Activated CD4-positive, alpha-beta T cell treated with anti-CD3 and anti-CD28 coated beads for 36 hours (primary cell): ENCODE measurements around the gene PCNT. TPM values are rescaled to one million over a fixed set of nuclear protein-coding genes. Genes with fewer than 3 reads are reported as not detected.
A peak's percentile ranks its signal among the peaks of the same experiment; 100 is the strongest.
"Not testable (repeated sequence)": the region's sequence is repeated elsewhere in the genome, so short reads cannot be mapped to it uniquely, and the experiment has no call there.

Source experiments
- ATAC-seq: fragments of 200-7000 bp; cut with Tn5 transposase; one replicate; pipeline ENCODE4 v1.10.0; 2021; ENCODE audit warnings: mild to moderate bottlenecking, moderate library complexity
- CTCF ChIA-PET: fragments of 350-600 bp; sonication (Branson Sonifier 250); formaldehyde crosslinking; loops from one replicate; lab custom pipeline; 2021; ENCODE audit warnings: antibody characterized with exemption; lab: Charles Lee
- POLR2A ChIA-PET: fragments of 350-600 bp; sonication (Branson Sonifier 250); formaldehyde crosslinking; loops from one replicate; lab custom pipeline; 2021; ENCODE audit warnings: antibody characterized with exemption, inconsistent platforms; lab: Charles Lee
- DNase-seq: peaks from one replicate; pipeline ENCODE4 v3.0.0-alpha.2; 2020
- H3K27ac Mint-ChIP-seq: one replicate; pipeline ENCODE4 v1.8.0; 2021; ENCODE audit warnings: mixed read lengths
- H3K27me3 Mint-ChIP-seq: one replicate; pipeline ENCODE4 v1.8.0; 2021; ENCODE audit warnings: mixed read lengths
- H3K36me3 Mint-ChIP-seq: one replicate; pipeline ENCODE4 v1.8.0; 2021; ENCODE audit warnings: low read depth, mixed read lengths
- H3K4me1 Mint-ChIP-seq: one replicate; pipeline ENCODE4 v1.8.0; 2021; ENCODE audit warnings: mixed read lengths
- H3K4me3 Mint-ChIP-seq: one replicate; pipeline ENCODE4 v1.8.0; 2021; ENCODE audit warnings: mild to moderate bottlenecking, moderate library complexity, mixed read lengths
- H3K9me3 Mint-ChIP-seq: one replicate; pipeline ENCODE4 v1.8.0; 2021; ENCODE audit warnings: low read depth, mixed read lengths
- intact Hi-C, 2 experiments: fragments of 100-400 bp; cut with DNase I in 1 of 2; cut with micrococcal nuclease in 1 of 2; formaldehyde crosslinking; loops; one replicate each; pipeline versions ENCODE4 v1.14.2 to v1.15.1; 2022 to 2024; cut with DNase I, micrococcal nuclease
- total RNA-seq, 2 experiments: library from RNA; stranded (reverse); gene quantifications; one replicate each; pipeline ENCODE4 v1.2.3, GENCODE V29; 2021

PCNT gene
- total RNA-seq, 2 experiments from 2014 or later, result 46.5 to 47.7 TPM

DNA sequence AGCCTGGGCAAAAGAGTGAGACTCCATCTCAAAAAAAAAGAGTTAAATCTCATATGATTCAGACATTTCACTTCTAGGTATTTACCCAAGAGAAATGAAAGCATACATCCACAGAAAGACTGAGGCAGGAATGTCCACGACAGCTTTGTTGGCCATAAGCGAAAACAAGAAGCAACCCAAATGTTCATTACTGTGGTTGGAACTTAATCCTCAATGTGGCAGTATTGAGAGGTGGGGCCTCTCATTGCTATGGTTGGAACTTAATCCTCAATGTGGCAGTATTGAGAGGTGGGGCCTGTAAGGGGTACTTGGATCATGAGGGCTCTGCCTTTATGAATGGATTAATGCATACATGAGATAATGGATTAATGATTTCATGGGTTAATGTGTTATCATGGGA is 15.5 kb upstream of the PCNT start:
- H3K27me3 Mint-ChIP-seq, result no peaks in the 10 kb centered on the region
- H3K4me1 Mint-ChIP-seq, result no peaks in the 10 kb centered on the region
- peaks cover 32% of the 10 kb centered on the region for H3K36me3 Mint-ChIP-seq
- H3K27ac Mint-ChIP-seq, result no peak overlapping the region
- no peak for DNase-seq
- intact Hi-C loops, result no loop called here
- H3K4me3 Mint-ChIP-seq, result no peak overlapping the region
- POLR2A ChIA-PET, result interaction anchor here (0.6 kb wide), 1 partner anchor 54 kb away, joined by 3 read pairs; no protein-coding TSS in a partner anchor
- ATAC-seq, result no peak
- CTCF ChIA-PET, result no interaction called here
- H3K9me3 Mint-ChIP-seq, result no peaks in the 10 kb centered on the region

DNA sequence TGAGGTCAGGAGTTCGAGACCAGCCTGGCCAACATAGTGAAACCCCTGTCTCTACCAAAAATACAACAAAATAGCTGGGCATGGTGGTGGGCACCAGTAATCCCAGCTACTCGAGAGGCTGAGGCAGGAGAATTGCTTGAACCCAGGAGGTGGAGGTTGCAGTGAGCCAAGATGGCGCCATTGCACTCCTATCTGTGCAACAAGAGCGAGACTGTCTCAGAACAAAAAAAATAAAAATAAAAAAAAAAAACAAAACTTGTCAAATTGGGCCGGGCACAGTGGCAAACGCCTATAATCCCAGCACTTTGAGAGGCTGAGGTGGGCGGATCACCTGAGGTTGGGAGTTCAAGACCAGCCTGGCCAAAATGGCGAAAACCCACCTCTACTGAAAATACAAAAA is 13.7 kb upstream of the PCNT start:
- H3K4me3 Mint-ChIP-seq, POLR2A ChIA-PET, DNase-seq, H3K4me1 Mint-ChIP-seq, H3K27ac Mint-ChIP-seq, ATAC-seq, intact Hi-C loops, H3K9me3 Mint-ChIP-seq, H3K27me3 Mint-ChIP-seq, CTCF ChIA-PET: not testable (repeated sequence)
- peaks cover 26% of the 10 kb centered on the region for H3K36me3 Mint-ChIP-seq

DNA sequence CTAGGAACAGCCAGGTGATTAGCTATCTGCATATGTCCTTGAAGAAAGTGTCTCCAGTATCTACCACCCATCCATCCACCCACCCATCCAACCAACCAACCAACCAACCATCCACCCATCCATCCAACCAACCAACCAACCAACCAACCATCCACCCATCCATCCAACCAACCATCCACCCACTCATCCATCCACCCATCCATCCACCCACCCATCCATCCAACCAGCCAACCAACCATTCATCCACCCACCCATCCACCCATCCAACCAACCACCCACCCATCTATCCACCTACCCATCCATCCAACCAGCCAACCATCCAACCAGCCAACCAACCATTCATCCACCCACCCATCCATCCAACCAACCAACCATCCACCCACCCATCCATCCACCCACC is 12.4 kb upstream of the PCNT start:
- DNase-seq (no peak), ATAC-seq (no peak)
- Mint-ChIP-seq H3K27me3 (no peaks in the 10 kb centered on the region), H3K4me3 (no peak overlapping the region), H3K36me3 (peaks cover 28% of the 10 kb centered on the region), H3K9me3 (no peaks in the 10 kb centered on the region), H3K4me1 (no peaks in the 10 kb centered on the region), H3K27ac (no peak overlapping the region)
- ChIA-PET POLR2A (no interaction called here), CTCF (no interaction called here)
- intact Hi-C loops, result no loop called here

DNA sequence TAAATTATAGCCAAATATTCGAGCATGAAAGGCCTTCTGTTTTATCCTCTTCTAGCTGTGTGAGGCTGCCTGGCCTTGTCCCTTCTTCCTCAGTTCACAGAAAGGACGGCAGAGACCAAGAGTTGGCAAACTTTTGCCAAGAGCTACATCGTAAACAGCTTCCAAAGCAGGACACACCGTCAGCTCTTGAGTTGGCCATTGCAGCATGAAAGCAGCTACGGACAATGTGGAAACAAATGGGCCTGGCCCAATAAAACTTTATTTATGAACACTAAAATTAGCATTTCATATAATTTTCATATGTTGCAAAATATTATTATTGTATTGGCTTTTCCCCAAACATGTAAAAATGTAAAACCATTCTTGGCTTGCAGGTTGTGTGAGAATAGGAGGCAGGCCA is 11.0 kb upstream of the PCNT start:
- Mint-ChIP-seq H3K4me3 (no peak overlapping the region), H3K36me3 (peaks cover 20% of the 10 kb centered on the region), H3K27me3 (no peaks in the 10 kb centered on the region), H3K4me1 (no peaks in the 10 kb centered on the region), H3K9me3 (no peaks in the 10 kb centered on the region), H3K27ac (no peak overlapping the region)
- intact Hi-C loops, result no loop called here
- CTCF ChIA-PET, result no interaction called here
- POLR2A ChIA-PET, result no interaction called here
- no peak for ATAC-seq
- no peak for DNase-seq

DNA sequence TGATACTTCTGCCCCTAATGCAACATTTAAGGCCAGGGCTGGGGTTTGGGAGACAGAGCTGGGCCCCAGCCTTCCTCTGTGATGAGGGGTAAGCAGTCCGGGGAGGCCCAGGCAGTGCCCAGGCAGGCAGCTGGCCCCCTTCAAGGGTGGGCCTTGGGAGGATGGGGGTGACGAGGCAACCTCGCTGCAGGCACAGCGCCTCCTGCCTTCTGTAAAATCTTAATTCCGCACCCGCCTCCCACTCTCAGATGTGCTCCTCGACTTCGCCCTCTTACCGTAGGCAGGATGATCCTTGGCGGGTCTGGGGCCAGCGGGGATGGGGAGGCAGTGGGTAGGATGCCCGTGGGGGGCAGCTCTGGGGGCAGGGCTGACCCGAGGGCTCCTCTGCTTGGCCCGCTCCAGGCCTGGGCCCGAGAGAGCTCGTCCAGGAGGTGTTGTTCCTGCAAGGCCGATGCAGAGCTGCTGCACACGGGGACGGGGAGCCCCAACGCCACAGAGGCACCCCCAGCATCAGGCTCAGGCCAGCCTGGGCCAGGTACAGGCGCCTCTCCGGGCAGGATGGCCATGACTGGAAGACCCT is 9.4 kb upstream of the PCNT start:
- H3K27me3 Mint-ChIP-seq, result no peaks in the 10 kb centered on the region
- intact Hi-C loops, result no loop called here
- no peak overlapping the region for H3K27ac Mint-ChIP-seq
- ATAC-seq (no peak), DNase-seq (no peak)
- peaks cover 16% of the 10 kb centered on the region for H3K36me3 Mint-ChIP-seq
- H3K4me3 Mint-ChIP-seq, result no peak overlapping the region
- CTCF ChIA-PET, result no interaction called here
- H3K9me3 Mint-ChIP-seq, result no peaks in the 10 kb centered on the region
- H3K4me1 Mint-ChIP-seq, result no peaks in the 10 kb centered on the region
- POLR2A ChIA-PET, result no interaction called here

- H3K36me3 Mint-ChIP-seq, result peaks cover 23% of the 10 kb centered on the region
- POLR2A ChIA-PET, result no interaction called here
- CTCF ChIA-PET, result interaction anchor here (0.6 to 1.0 kb wide), 3 partner anchors 17 to 149 kb away, joined by 3 read pairs; no protein-coding TSS in a partner anchor
- H3K9me3 Mint-ChIP-seq, result no peaks in the 10 kb centered on the region
- DNase-seq (no peak), ATAC-seq (no peak)
- no peaks in the 10 kb centered on the region for H3K27me3 Mint-ChIP-seq
- intact Hi-C loops, result no loop called here
- H3K4me3 Mint-ChIP-seq, result no peak overlapping the region
- no peak overlapping the region for H3K27ac Mint-ChIP-seq
- peaks cover 13% of the 10 kb centered on the region for H3K4me1 Mint-ChIP-seq
Observed at GRCh38 chr21:46316708-46317324, 7.1 kb upstream of the PCNT start.

GRCh38 chr21:46317710-46318463 is 6.1 kb upstream of the PCNT start:
- POLR2A ChIA-PET, result no interaction called here
- Mint-ChIP-seq H3K4me3 (no peak overlapping the region), H3K9me3 (no peaks in the 10 kb centered on the region), H3K27ac (no peak overlapping the region), H3K27me3 (no peaks in the 10 kb centered on the region), H3K4me1 (peaks cover 16% of the 10 kb centered on the region), H3K36me3 (peaks cover 31% of the 10 kb centered on the region)
- DNase-seq, result no peak
- ATAC-seq, result no peak
- CTCF ChIA-PET, result interaction anchor here (0.6 to 1.0 kb wide), 3 partner anchors 18 to 148 kb away, joined by 3 read pairs; no protein-coding TSS in a partner anchor
- intact Hi-C loops, result no loop called here

GRCh38 chr21:46318464-46318845 is 5.5 kb upstream of the PCNT start:
- H3K27me3 Mint-ChIP-seq, result no peaks in the 10 kb centered on the region
- peaks cover 34% of the 10 kb centered on the region for H3K36me3 Mint-ChIP-seq
- no peak overlapping the region for H3K4me3 Mint-ChIP-seq
- DNase-seq (no peak), ATAC-seq (no peak)
- H3K4me1 Mint-ChIP-seq, result peaks cover 16% of the 10 kb centered on the region
- CTCF ChIA-PET, result no interaction called here
- POLR2A ChIA-PET, result no interaction called here
- intact Hi-C loops, result no loop called here
- H3K27ac Mint-ChIP-seq, result no peak overlapping the region
- no peaks in the 10 kb centered on the region for H3K9me3 Mint-ChIP-seq

- no peaks in the 10 kb centered on the region for H3K9me3 Mint-ChIP-seq
- intact Hi-C loops, result no loop called here
- peaks cover 16% of the 10 kb centered on the region for H3K4me1 Mint-ChIP-seq
- no peak overlapping the region for H3K27ac Mint-ChIP-seq
- no peak for ATAC-seq
- DNase-seq, result no peak
- ChIA-PET CTCF (no interaction called here), POLR2A (interaction anchor here (1.1 kb wide), 1 partner anchor 67 kb away, joined by 4 read pairs; no protein-coding TSS in a partner anchor)
- no peak overlapping the region for H3K4me3 Mint-ChIP-seq
- H3K36me3 Mint-ChIP-seq, result peaks cover 31% of the 10 kb centered on the region
- H3K27me3 Mint-ChIP-seq, result no peaks in the 10 kb centered on the region
Observed at GRCh38 chr21:46319186-46319585, 4.8 kb upstream of the PCNT start.

DNA sequence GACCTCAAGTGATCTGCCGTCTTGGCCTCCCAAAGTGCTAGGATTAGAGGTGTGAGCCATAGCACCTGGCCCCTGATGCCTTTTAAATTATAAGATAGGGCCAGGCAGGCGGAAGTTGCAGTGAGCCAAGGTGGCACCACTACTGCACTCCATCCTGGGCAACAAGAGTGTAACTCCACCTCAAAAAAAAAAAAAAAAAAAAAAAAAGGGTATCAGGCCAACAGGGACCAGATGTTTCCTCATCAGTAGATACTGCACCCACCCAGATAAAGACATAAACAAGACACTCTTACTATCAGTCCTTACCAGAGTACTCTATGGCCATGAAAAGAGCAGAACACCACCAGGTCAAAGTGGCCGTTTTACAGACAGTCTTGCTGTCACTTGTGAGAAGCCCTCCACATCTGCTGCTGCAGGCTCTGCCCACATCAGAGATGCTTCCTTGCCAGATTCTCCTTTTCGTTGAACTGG is 3.6 kb upstream of the PCNT start:
- DNase-seq (no peak), ATAC-seq (no peak)
- peaks cover 30% of the 10 kb centered on the region for H3K36me3 Mint-ChIP-seq
- POLR2A ChIA-PET, result interaction anchor here (1.1 kb wide), 1 partner anchor 68 kb away, joined by 4 read pairs; no protein-coding TSS in a partner anchor
- intact Hi-C loops, result loop anchor here (5.0 to 10.0 kb wide), 5 partner anchors 96 to 1248 kb away; partner anchors contain the start of genes ADARB1 (in 1 of the 2), DIP2A (in 1 of the 2), LSS (in 1 of the 2) and SLC19A1 (in 1 of the 2)
- CTCF ChIA-PET, result no interaction called here
- peak overlapping the region; percentile 22 for H3K4me3 Mint-ChIP-seq
- no peaks in the 10 kb centered on the region for H3K9me3 Mint-ChIP-seq
- peaks cover 17% of the 10 kb centered on the region for H3K4me1 Mint-ChIP-seq
- H3K27me3 Mint-ChIP-seq, result no peaks in the 10 kb centered on the region
- H3K27ac Mint-ChIP-seq, result no peak overlapping the region
